ENCODE results near the gene TACC3.

TACC3 gene

GRCh38 chr4:1763070-1763549 is 41.8 kb downstream of the TACC3 start:
- TF ChIP-seq, protein P1, sequence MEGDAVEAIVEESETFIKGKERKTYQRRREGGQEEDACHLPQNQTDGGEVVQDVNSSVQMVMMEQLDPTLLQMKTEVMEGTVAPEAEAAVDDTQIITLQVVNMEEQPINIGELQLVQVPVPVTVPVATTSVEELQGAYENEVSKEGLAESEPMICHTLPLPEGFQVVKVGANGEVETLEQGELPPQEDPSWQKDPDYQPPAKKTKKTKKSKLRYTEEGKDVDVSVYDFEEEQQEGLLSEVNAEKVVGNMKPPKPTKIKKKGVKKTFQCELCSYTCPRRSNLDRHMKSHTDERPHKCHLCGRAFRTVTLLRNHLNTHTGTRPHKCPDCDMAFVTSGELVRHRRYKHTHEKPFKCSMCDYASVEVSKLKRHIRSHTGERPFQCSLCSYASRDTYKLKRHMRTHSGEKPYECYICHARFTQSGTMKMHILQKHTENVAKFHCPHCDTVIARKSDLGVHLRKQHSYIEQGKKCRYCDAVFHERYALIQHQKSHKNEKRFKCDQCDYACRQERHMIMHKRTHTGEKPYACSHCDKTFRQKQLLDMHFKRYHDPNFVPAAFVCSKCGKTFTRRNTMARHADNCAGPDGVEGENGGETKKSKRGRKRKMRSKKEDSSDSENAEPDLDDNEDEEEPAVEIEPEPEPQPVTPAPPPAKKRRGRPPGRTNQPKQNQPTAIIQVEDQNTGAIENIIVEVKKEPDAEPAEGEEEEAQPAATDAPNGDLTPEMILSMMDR (IDR thresholded peaks at IDR 0.05), result no peak

GRCh38 chr4:1763550-1764080 is 42.3 kb downstream of the TACC3 start:
- TF ChIP-seq, protein P1 (IDR thresholded peaks at IDR 0.05), result no peak

- TF ChIP-seq, protein P1 (IDR thresholded peaks at IDR 0.05), result no peak
These were observed 43.3 kb downstream of the TACC3 start for GRCh38 chr4:1764670-1765069.

DNA sequence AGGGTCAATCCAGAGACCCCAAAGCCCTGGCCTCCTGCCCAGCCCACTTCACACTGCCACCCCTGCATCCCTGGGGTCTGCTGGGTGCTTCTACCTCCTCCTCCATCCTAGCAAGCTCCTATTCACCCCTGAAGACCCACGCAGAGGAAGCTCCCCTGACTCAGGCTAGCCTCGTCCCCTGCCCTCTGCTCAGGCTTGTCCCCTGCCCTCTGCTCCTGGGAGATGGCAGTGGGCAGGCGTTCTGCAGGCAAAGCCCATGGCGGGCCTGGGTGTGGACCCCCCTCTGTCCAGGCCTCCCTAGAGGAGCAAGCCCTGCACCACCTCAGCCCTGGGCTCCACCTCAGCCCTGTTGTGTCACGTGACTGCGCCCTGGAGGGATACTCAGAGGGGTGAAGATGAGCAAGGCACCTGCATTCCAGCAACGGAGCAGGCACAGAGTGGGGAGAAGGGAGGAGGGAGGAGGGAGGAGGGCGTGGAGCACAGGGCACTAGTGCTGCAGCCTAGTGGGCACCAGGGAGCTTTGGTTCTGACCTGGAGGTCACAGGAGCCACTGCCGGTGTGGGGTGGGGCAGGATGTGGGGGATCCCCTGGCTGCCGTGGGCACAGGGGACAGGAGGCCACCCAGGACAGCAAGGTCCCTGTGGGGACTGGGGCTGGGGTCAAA is 44.2 kb downstream of the TACC3 start:
- TF ChIP-seq, protein P1 (IDR thresholded peaks at IDR 0.05), result no peak

GRCh38 chr4:1766106-1767060 is 45.1 kb downstream of the TACC3 start:
- TF ChIP-seq, protein P1 (IDR thresholded peaks at IDR 0.05), result no peak

- TF ChIP-seq, protein P1 (IDR thresholded peaks at IDR 0.05), result no peak
These were observed 45.9 kb downstream of the TACC3 start for GRCh38 chr4:1767061-1767769.

- TF ChIP-seq, protein P1 (IDR thresholded peaks at IDR 0.05), result no peak
These were observed 46.5 kb downstream of the TACC3 start for GRCh38 chr4:1767770-1768366.
